ENCODE results near the gene LAIR2.
"Not testable (repeated sequence)": the region's sequence is repeated elsewhere in the genome, so short reads cannot be mapped to it uniquely, and the experiment has no call there.

LAIR2 gene

GRCh38 chr19:54464630-54465425 is 37.8 kb upstream of the LAIR2 start:
- peaks cover 15% of the 10 kb centered on the region for H3K27me3 ChIP-seq (ENCODE audit: insufficient read depth, low read depth, severe bottlenecking)
- peaks cover 22% of the 10 kb centered on the region for H3K36me3 ChIP-seq
- peak; percentile 94 for DNase-seq
- peak overlapping the region; percentile 76 for H3K4me3 ChIP-seq (ENCODE audit: low read depth, low read length)
- no peak for TF ChIP-seq CTCF (IDR thresholded peaks at IDR 0.05; ENCODE audit: low read depth, low read length)
- H3K9me3 ChIP-seq (ENCODE audit: severe bottlenecking), result no peaks in the 10 kb centered on the region
- H3K27ac ChIP-seq, result peak overlapping the region; percentile 90

DNA sequence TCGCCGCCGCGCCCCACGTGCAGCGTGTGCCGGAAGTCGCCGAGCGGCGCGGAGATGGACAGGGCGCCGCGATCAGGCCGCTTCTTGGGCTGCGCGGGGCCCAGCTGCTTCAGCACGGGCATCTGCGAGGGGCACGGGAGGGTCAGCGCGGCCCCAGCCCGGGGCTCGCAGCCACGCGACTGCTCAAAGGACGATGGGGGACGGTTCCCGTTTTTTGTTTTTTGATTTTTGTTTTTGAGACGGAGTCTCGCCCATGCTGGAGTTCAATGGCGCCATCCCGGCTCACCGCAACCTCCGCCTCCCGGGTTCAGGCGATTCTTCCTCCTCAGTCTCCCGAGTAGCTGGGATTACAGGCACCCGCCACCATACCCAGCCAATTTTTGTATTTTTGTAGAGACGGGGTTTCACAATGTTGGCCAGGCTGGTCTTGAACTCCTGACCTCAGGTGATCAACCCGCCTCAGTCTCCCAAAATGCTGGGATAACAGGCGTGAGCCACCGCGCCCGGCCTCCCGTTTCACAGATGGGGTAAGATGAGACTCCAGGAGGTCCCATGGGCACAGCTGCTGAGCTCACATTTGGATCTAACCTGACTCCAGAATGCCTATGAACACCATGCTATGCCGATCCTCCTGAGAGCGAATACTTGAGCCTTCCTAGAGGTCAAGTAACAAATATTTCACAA is 37.1 kb upstream of the LAIR2 start:
- TF ChIP-seq CTCF (IDR thresholded peaks at IDR 0.05; ENCODE audit: low read depth, low read length), result no peak
- Histone ChIP-seq H3K4me3 (ENCODE audit: low read depth, low read length) (no peak overlapping the region), H3K27me3 (ENCODE audit: insufficient read depth, low read depth, severe bottlenecking) (peaks cover 22% of the 10 kb centered on the region), H3K27ac (no peak overlapping the region), H3K36me3 (peaks cover 17% of the 10 kb centered on the region), H3K9me3 (ENCODE audit: severe bottlenecking) (no peaks in the 10 kb centered on the region)
- no peak for DNase-seq

- peaks cover 12% of the 10 kb centered on the region for H3K36me3 ChIP-seq
- not testable (repeated sequence) for H3K4me3 ChIP-seq (ENCODE audit: low read depth, low read length); DNase-seq; H3K27ac ChIP-seq; H3K9me3 ChIP-seq (ENCODE audit: severe bottlenecking)
- peaks cover 28% of the 10 kb centered on the region for H3K27me3 ChIP-seq (ENCODE audit: insufficient read depth, low read depth, severe bottlenecking)
These were observed 36.5 kb upstream of the LAIR2 start for GRCh38 chr19:54466110-54466480.

DNA sequence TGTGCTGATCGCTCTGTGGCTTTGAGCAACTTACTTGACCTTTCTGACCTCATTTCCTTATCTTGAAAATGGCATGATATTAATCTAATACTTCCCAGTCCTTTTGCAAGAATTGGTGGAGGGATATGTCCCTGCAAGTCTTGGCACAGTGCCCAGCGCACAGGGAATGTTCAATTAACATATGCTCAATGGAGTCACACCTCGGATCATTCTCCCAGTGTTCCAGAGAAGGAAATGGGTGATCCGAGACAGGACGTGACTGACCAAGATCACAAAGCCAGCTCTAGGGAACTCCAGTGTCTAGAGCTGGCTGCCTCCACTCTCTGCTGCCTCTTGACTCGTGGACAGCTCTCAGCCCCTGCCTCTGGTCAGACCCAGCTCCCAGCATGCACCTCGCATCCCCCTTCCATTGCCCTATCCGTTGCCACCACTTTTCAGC is 33.1 kb upstream of the LAIR2 start:
- Histone ChIP-seq H3K36me3 (no peaks in the 10 kb centered on the region), H3K9me3 (ENCODE audit: severe bottlenecking) (no peaks in the 10 kb centered on the region), H3K4me3 (ENCODE audit: low read depth, low read length) (no peak overlapping the region), H3K27me3 (ENCODE audit: insufficient read depth, low read depth, severe bottlenecking) (peaks cover 43% of the 10 kb centered on the region), H3K27ac (no peak overlapping the region)
- DNase-seq, result no peak
- no peak for TF ChIP-seq CTCF (IDR thresholded peaks at IDR 0.05; ENCODE audit: low read depth, low read length)

DNA sequence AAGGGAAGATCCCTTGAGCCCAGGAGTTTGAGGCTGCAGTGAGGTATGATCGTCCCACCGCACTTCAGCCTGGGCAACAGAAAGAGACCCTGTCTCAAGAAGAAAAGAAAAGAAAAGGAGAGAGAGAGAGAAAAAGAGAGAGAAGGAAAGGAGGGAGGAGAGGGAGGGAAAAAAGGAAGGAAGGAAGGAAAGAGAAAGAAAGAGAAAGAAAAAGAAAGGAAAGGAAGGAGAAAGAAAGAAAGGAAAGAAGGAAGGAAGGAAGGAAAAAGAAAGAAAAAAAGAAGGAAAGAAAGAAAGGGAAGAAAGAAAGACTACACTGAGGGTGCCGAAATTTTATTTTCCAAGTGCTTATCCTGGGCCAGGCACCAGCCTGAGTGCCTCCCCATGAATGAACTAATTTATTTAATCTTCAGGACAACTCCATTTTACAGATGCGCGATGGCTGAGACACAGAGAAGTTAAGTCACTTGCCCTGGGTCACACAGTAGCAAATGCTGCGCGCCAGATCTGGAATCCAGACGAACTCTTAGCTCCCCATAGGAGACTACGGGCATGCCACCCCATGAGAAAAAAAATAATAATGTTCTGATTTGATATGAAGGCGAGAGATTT is 32.2 kb upstream of the LAIR2 start:
- no peaks in the 10 kb centered on the region for H3K36me3 ChIP-seq
- DNase-seq, result no peak
- no peak for TF ChIP-seq CTCF (IDR thresholded peaks at IDR 0.05; ENCODE audit: low read depth, low read length)
- H3K27me3 ChIP-seq (ENCODE audit: insufficient read depth, low read depth, severe bottlenecking), result peaks cover 43% of the 10 kb centered on the region
- H3K27ac ChIP-seq, result no peak overlapping the region
- H3K9me3 ChIP-seq (ENCODE audit: severe bottlenecking), result no peaks in the 10 kb centered on the region
- H3K4me3 ChIP-seq (ENCODE audit: low read depth, low read length), result no peak overlapping the region

Data from WERI-Rb-1 (cell line).